Astrocyte (in vitro differentiated cells and primary cell): Measurements from ENCODE around the gene MEX3C. TPM values are rescaled to one million over a fixed set of nuclear protein-coding genes. Genes with fewer than 3 reads are reported as not detected.

Experiments
- DNase-seq: peaks from one replicate; pipeline ENCODE4 v3.0.0-alpha.2; 2010; ENCODE audit warnings: low read depth
- FAIRE-seq: peaks from 2 replicates; lab custom pipeline; 2011; peaks lifted over from hg19 to GRCh38; lab: Jason Lieb, UNC
- H2AFZ ChIP-seq: 2 replicates; pipeline ENCODE4 v1.6.0; 2012; ENCODE audit warnings: low read depth, low read length, inconsistent platforms
- H3K27ac ChIP-seq: 2 replicates; pipeline ENCODE4 v1.5.1; 2011; ENCODE audit warnings: low read depth, low read length, inconsistent platforms
- H3K27me3 ChIP-seq: 2 replicates; pipeline ENCODE4 v1.6.0; 2011; ENCODE audit warnings: low read length, inconsistent platforms; ENCODE audit not compliant: insufficient read depth
- H3K36me3 ChIP-seq: 2 replicates; pipeline ENCODE4 v1.5.1; 2011; ENCODE audit warnings: low read length, inconsistent platforms; ENCODE audit not compliant: insufficient read depth
- H3K4me1 ChIP-seq: 2 replicates; pipeline ENCODE4 v1.5.1; 2011; ENCODE audit warnings: low read length, inconsistent platforms; ENCODE audit not compliant: insufficient read depth
- H3K4me2 ChIP-seq: 2 replicates; pipeline ENCODE4 v1.6.0; 2012; ENCODE audit warnings: low read length, inconsistent platforms
- H3K4me3 ChIP-seq: 2 replicates; pipeline ENCODE4 v1.5.1; 2011; ENCODE audit warnings: low read depth, mild to moderate bottlenecking, low read length, inconsistent platforms; ENCODE audit not compliant: insufficient read depth
- H3K79me2 ChIP-seq: 2 replicates; pipeline ENCODE4 v1.6.0; 2012; ENCODE audit warnings: mild to moderate bottlenecking, low read length, inconsistent platforms; ENCODE audit not compliant: insufficient read depth
- H3K9ac ChIP-seq: 2 replicates; pipeline ENCODE4 v1.6.0; 2012; ENCODE audit warnings: mild to moderate bottlenecking, low read length, inconsistent platforms
- H3K9me3 ChIP-seq: 2 replicates; pipeline ENCODE4 v1.5.1; 2012; ENCODE audit warnings: low read depth, mild to moderate bottlenecking, low read length, inconsistent platforms; ENCODE audit not compliant: insufficient read depth
- H4K20me1 ChIP-seq: 2 replicates; pipeline ENCODE4 v1.6.0; 2012; ENCODE audit warnings: low read length, inconsistent platforms; ENCODE audit not compliant: insufficient read depth
- H3K27ac Mint-ChIP-seq: one replicate; pipeline ENCODE4 v1.8.0; 2021; ENCODE audit warnings: mild to moderate bottlenecking, mixed read lengths; ENCODE audit not compliant: unreplicated experiment
- H3K27me3 Mint-ChIP-seq: one replicate; pipeline ENCODE4 v1.8.0; 2021; ENCODE audit warnings: low read depth, mixed read lengths; ENCODE audit not compliant: unreplicated experiment
- H3K36me3 Mint-ChIP-seq: one replicate; pipeline ENCODE4 v1.8.0; 2021; ENCODE audit warnings: low read depth, mixed read lengths; ENCODE audit not compliant: unreplicated experiment
- H3K4me1 Mint-ChIP-seq: one replicate; pipeline ENCODE4 v1.8.0; 2021; ENCODE audit warnings: low read depth, mixed read lengths; ENCODE audit not compliant: unreplicated experiment
- H3K4me3 Mint-ChIP-seq: one replicate; pipeline ENCODE4 v1.8.0; 2021; ENCODE audit warnings: mild to moderate bottlenecking, moderate library complexity, mixed read lengths; ENCODE audit not compliant: unreplicated experiment
- H3K9me3 Mint-ChIP-seq: one replicate; pipeline ENCODE4 v1.8.0; 2021; ENCODE audit warnings: mild to moderate bottlenecking, mixed read lengths; ENCODE audit not compliant: unreplicated experiment
- CTCF ChIP-seq: IDR thresholded peaks from 2 replicates; pipeline ENCODE4 v1.5.1; 2011; ENCODE audit warnings: low read depth, mild to moderate bottlenecking, inconsistent platforms, low read length, moderate library complexity; ENCODE audit not compliant: insufficient read depth
- EZH2 ChIP-seq: IDR thresholded peaks from 2 replicates; pipeline ENCODE4 v1.6.1; 2012; ENCODE audit warnings: mild to moderate bottlenecking, low read length, inconsistent platforms; ENCODE audit not compliant: insufficient read depth
- total RNA-seq: library from RNA; stranded (reverse); gene quantifications from 2 replicates; pipeline ENCODE4 v1.2.1, GENCODE V29; 2021

The MEX3C gene
- total RNA-seq, 1 donor from 2014 or later, result 72.2 TPM

- H3K4me3 ChIP-seq, result no peak overlapping the region
- peaks cover 1% of the 10 kb centered on the region for H3K4me1 Mint-ChIP-seq
- no peaks in the 10 kb centered on the region for H3K79me2 ChIP-seq
- no peak for DNase-seq
- H3K9me3 Mint-ChIP-seq, result peaks cover 8% of the 10 kb centered on the region
- no peaks in the 10 kb centered on the region for H3K27me3 Mint-ChIP-seq
- no peaks in the 10 kb centered on the region for H3K9me3 ChIP-seq
- FAIRE-seq, result peak; percentile 9
- no peaks in the 10 kb centered on the region for H4K20me1 ChIP-seq
- H3K36me3 Mint-ChIP-seq, result peaks cover 2% of the 10 kb centered on the region
- H3K9ac ChIP-seq, result no peak overlapping the region
- H3K27me3 ChIP-seq, result no peaks in the 10 kb centered on the region
- no peak overlapping the region for H3K4me2 ChIP-seq
- no peak overlapping the region for H2AFZ ChIP-seq
- no peaks in the 10 kb centered on the region for H3K4me1 ChIP-seq
- TF ChIP-seq EZH2 (no peak), CTCF (no peak)
- no peak overlapping the region for H3K27ac ChIP-seq
- no peak overlapping the region for H3K4me3 Mint-ChIP-seq
- H3K36me3 ChIP-seq, result no peaks in the 10 kb centered on the region
- H3K27ac Mint-ChIP-seq, result no peak overlapping the region
These were observed 69.8 kb downstream of the MEX3C start for GRCh38 chr18:51127664-51128063.

GRCh38 chr18:51125976-51126375, 71.5 kb downstream of the MEX3C start:
- peaks cover 7% of the 10 kb centered on the region for H3K36me3 Mint-ChIP-seq
- H3K9ac ChIP-seq, result no peak overlapping the region
- H2AFZ ChIP-seq, result no peak overlapping the region
- peaks cover 1% of the 10 kb centered on the region for H3K4me1 Mint-ChIP-seq
- no peaks in the 10 kb centered on the region for H3K9me3 ChIP-seq
- H3K27me3 ChIP-seq, result no peaks in the 10 kb centered on the region
- H3K27ac ChIP-seq, result no peak overlapping the region
- H3K27me3 Mint-ChIP-seq, result no peaks in the 10 kb centered on the region
- H3K4me3 Mint-ChIP-seq, result no peak overlapping the region
- no peak for TF ChIP-seq CTCF
- TF ChIP-seq EZH2, result no peak
- no peak overlapping the region for H3K27ac Mint-ChIP-seq
- H3K9me3 Mint-ChIP-seq, result peaks cover 12% of the 10 kb centered on the region
- H3K4me1 ChIP-seq, result no peaks in the 10 kb centered on the region
- FAIRE-seq, result no peak
- H3K36me3 ChIP-seq, result no peaks in the 10 kb centered on the region
- no peaks in the 10 kb centered on the region for H4K20me1 ChIP-seq
- no peak overlapping the region for H3K4me3 ChIP-seq
- DNase-seq, result no peak
- no peak overlapping the region for H3K4me2 ChIP-seq
- H3K79me2 ChIP-seq, result no peaks in the 10 kb centered on the region

Other genes starting within 250 kb of the MEX3C start
- gene ELAC1, start 229.6 kb downstream of the MEX3C start, total RNA-seq, result 7.6 and 8.2 TPM in 2 replicates
- gene SMAD4, start 167.5 kb downstream of the MEX3C start, total RNA-seq, result 84.3 and 87.7 TPM in 2 replicates